Measurements from ENCODE around the gene FAM170B. TPM values are rescaled to one million over a fixed set of nuclear protein-coding genes. Genes with fewer than 3 reads are reported as not detected.

FAM170B gene
- total RNA-seq, 1 donor from 2014 or later = not detected

- H3K9me3 ChIP-seq = no peaks in the 10 kb centered on the region
- peak in 1 of 2 donors; percentile 52 for DNase-seq (ENCODE audit: extremely low spot score in 2 of 2)
- no peaks in the 10 kb centered on the region for H3K36me3 ChIP-seq
- no peak overlapping the region for H3K4me3 ChIP-seq
- no peaks in the 10 kb centered on the region for H3K27me3 ChIP-seq
- H3K4me1 ChIP-seq = peaks cover 26% of the 10 kb centered on the region
- intact Hi-C loops (cut with DNase I) = no loop called here
- H3K27ac ChIP-seq = no peak overlapping the region
- TF ChIP-seq CTCF (IDR thresholded peaks at IDR 0.05) (no peak), POLR2A (IDR thresholded peaks at IDR 0.05) (no peak), POLR2AphosphoS5 (IDR thresholded peaks at IDR 0.05; ENCODE audit: insufficient read depth in 1 of 2, low read depth in 1 of 2) (no peak)
These were observed 39.9 kb downstream of the FAM170B start for GRCh38 chr10:49093922-49094321.

- DNase-seq (ENCODE audit: extremely low spot score in 2 of 2) = peak in 1 of 2 donors; percentile 81
- intact Hi-C loops (cut with DNase I) = no loop called here
These were observed 41.3 kb downstream of the FAM170B start for GRCh38 chr10:49092477-49092876.

GRCh38 chr10:49091450-49092210, 42.2 kb downstream of the FAM170B start:
- no peak for TF ChIP-seq POLR2A (IDR thresholded peaks at IDR 0.05)
- TF ChIP-seq POLR2AphosphoS5 (IDR thresholded peaks at IDR 0.05; ENCODE audit: insufficient read depth in 1 of 2, low read depth in 1 of 2) = no peak
- no peak for TF ChIP-seq CTCF (IDR thresholded peaks at IDR 0.05)
- DNase-seq (ENCODE audit: extremely low spot score in 2 of 2) = peak; percentile 60 to 72
- Histone ChIP-seq H3K27ac (no peak overlapping the region), H3K4me3 (no peak overlapping the region), H3K36me3 (no peaks in the 10 kb centered on the region), H3K27me3 (no peaks in the 10 kb centered on the region), H3K9me3 (no peaks in the 10 kb centered on the region), H3K4me1 (peaks cover 26% of the 10 kb centered on the region)
- intact Hi-C loops (cut with DNase I) = no loop called here

More at GRCh38 chr10:49092477-49092876, 41.3 kb downstream of the FAM170B start:
- H3K4me3 ChIP-seq = no peak overlapping the region
- no peak overlapping the region for H3K27ac ChIP-seq
- H3K4me1 ChIP-seq = peaks cover 26% of the 10 kb centered on the region
- H3K27me3 ChIP-seq = no peaks in the 10 kb centered on the region
- H3K9me3 ChIP-seq = no peaks in the 10 kb centered on the region
- H3K36me3 ChIP-seq = no peaks in the 10 kb centered on the region
- TF ChIP-seq POLR2AphosphoS5 (IDR thresholded peaks at IDR 0.05; ENCODE audit: insufficient read depth in 1 of 2, low read depth in 1 of 2) = no peak
- no peak for TF ChIP-seq CTCF (IDR thresholded peaks at IDR 0.05)
- TF ChIP-seq POLR2A (IDR thresholded peaks at IDR 0.05) = no peak

- no peaks in the 10 kb centered on the region for H3K27me3 ChIP-seq
- intact Hi-C loops (cut with DNase I) = no loop called here
- H3K4me3 ChIP-seq = no peak overlapping the region
- DNase-seq (ENCODE audit: extremely low spot score in 2 of 2) = peak in 1 of 2 donors; percentile 80
- no peak for TF ChIP-seq POLR2AphosphoS5 (IDR thresholded peaks at IDR 0.05; ENCODE audit: insufficient read depth in 1 of 2, low read depth in 1 of 2)
- H3K4me1 ChIP-seq = peaks cover 26% of the 10 kb centered on the region
- peak overlapping the region; percentile 26 for H3K27ac ChIP-seq
- H3K36me3 ChIP-seq = no peaks in the 10 kb centered on the region
- H3K9me3 ChIP-seq = no peaks in the 10 kb centered on the region
These were observed 43.0 kb downstream of the FAM170B start for GRCh38 chr10:49090696-49091380.

GRCh38 chr10:49090189-49090575, 43.6 kb downstream of the FAM170B start:
- TF ChIP-seq POLR2AphosphoS5 (IDR thresholded peaks at IDR 0.05; ENCODE audit: insufficient read depth in 1 of 2, low read depth in 1 of 2) (no peak), CTCF (IDR thresholded peaks at IDR 0.05) (no peak), POLR2A (IDR thresholded peaks at IDR 0.05) (no peak)
- Histone ChIP-seq H3K27ac (peak overlapping the region; percentile 26), H3K27me3 (no peaks in the 10 kb centered on the region)

More at GRCh38 chr10:49090189-49090575, 43.6 kb downstream of the FAM170B start:
- Histone ChIP-seq H3K9me3 (no peaks in the 10 kb centered on the region), H3K4me3 (no peak overlapping the region), H3K4me1 (peaks cover 23% of the 10 kb centered on the region), H3K36me3 (peaks cover 0 to 2% of the 10 kb centered on the region in 2 donors)
- intact Hi-C loops (cut with DNase I) = no loop called here
- no peak for DNase-seq (ENCODE audit: extremely low spot score in 2 of 2)

All from vagina (tissue), 2 donors.